Endodermal cell (in vitro differentiated cells): ENCODE data around the gene TNS3. TPM values are rescaled to one million over a fixed set of nuclear protein-coding genes. Genes with fewer than 3 reads are reported as not detected.

Experiments
- DNase-seq: peaks from one replicate; pipeline ENCODE4 v3.0.0-alpha.2; 2017
- H3K27ac ChIP-seq: 2 replicates; pipeline ENCODE4 v1.5.1; 2013; ENCODE audit warnings: mild to moderate bottlenecking, low read depth, low read length, moderate library complexity
- H3K27me3 ChIP-seq: 2 replicates; pipeline ENCODE4 v1.6.1; 2013; ENCODE audit warnings: mild to moderate bottlenecking, low read length, moderate library complexity; ENCODE audit not compliant: insufficient read depth, control insufficient read depth, poor library complexity, severe bottlenecking
- H3K36me3 ChIP-seq: 2 replicates; pipeline ENCODE4 v1.7.0; 2013; ENCODE audit warnings: mild to moderate bottlenecking, low read length, moderate library complexity; ENCODE audit not compliant: control insufficient read depth, insufficient read depth
- H3K4me1 ChIP-seq: one replicate; pipeline ENCODE4 v1.7.0; 2013; ENCODE audit warnings: low read length; ENCODE audit not compliant: control insufficient read depth, insufficient read depth
- H3K4me3 ChIP-seq: 2 replicates; pipeline ENCODE4 v1.5.1; 2013; ENCODE audit warnings: mild to moderate bottlenecking, low read length, moderate library complexity
- H3K9ac ChIP-seq: 2 replicates; pipeline ENCODE4 v1.6.1; 2013; ENCODE audit warnings: mild to moderate bottlenecking, low read length, moderate library complexity; ENCODE audit not compliant: poor library complexity, severe bottlenecking; ENCODE audit errors: extremely low read depth
- H3K9me3 ChIP-seq: 2 replicates; pipeline ENCODE4 v1.6.1; 2013; ENCODE audit warnings: mild to moderate bottlenecking, low read length, moderate library complexity; ENCODE audit not compliant: control insufficient read depth
- H3K27ac Mint-ChIP-seq: 2 replicates; pipeline ENCODE4 v1.8.0; 2020; ENCODE audit warnings: mixed read lengths
- H3K27me3 Mint-ChIP-seq: 2 replicates; pipeline ENCODE4 v1.8.0; 2021; ENCODE audit warnings: mild to moderate bottlenecking, mixed read lengths; ENCODE audit not compliant: insufficient read depth
- H3K36me3 Mint-ChIP-seq: 2 replicates; pipeline ENCODE4 v1.8.0; 2020; ENCODE audit warnings: low read depth, mixed read lengths
- H3K4me1 Mint-ChIP-seq: 2 replicates; pipeline ENCODE4 v1.8.0; 2020; ENCODE audit warnings: mixed read lengths
- H3K4me3 Mint-ChIP-seq: 2 replicates; pipeline ENCODE4 v1.8.0; 2020; ENCODE audit warnings: mild to moderate bottlenecking, moderate library complexity, mixed read lengths
- H3K9me3 Mint-ChIP-seq: 2 replicates; pipeline ENCODE4 v1.8.0; 2020; ENCODE audit warnings: mild to moderate bottlenecking, mixed read lengths
- CTCF ChIP-seq: fragments of 200-600 bp; sonication (generic); conservative IDR thresholded peaks from 2 replicates; pipeline ENCODE4 v1.5.0; 2021; ENCODE audit warnings: antibody characterized with exemption, mild to moderate bottlenecking
- WGBS, 2 experiments: methylation state at CpG; one replicate each; pipeline versions ENCODE4 v1.1.5 to v1.1.7; 2013; ENCODE audit warnings: missing lambda C conversion rate in 2 of 2, mixed read lengths in 1 of 2; ENCODE audit not compliant: insufficient coverage in 1 of 2, insufficient read length in 1 of 2; 5-methylcytosine and 5-hydroxymethylcytosine counted together
- total RNA-seq, 2 donors: library from RNA; stranded (reverse); fragmentation: NEBNext Ultra II Directional in 1 of 2; extraction: Animal tissue kit (Norgen Biotek cat#: 25700) in 1 of 2; gene quantifications; 2 replicates in 1 of 2; 3 replicates in 1 of 2; pipeline ENCODE4 v1.2.1, GENCODE V29; 2021

Gene TNS3
- total RNA-seq, 2 donors from 2014 or later, result 33.8 to 38.5 TPM

- WGBS, 2 experiments, result 94 to 95% methylated on average over 13 to 30 of the region's 30 CpGs
- Histone ChIP-seq H3K4me1 (no peaks in the 10 kb centered on the region), H3K27me3 (no peaks in the 10 kb centered on the region), H3K4me3 (no peak overlapping the region), H3K27ac (no peak overlapping the region), H3K9me3 (no peaks in the 10 kb centered on the region), H3K9ac (no peak overlapping the region), H3K36me3 (peaks cover 19% of the 10 kb centered on the region)
- no peak for DNase-seq
- Mint-ChIP-seq H3K36me3 (peaks cover 5% of the 10 kb centered on the region), H3K27ac (no peak overlapping the region), H3K4me1 (no peaks in the 10 kb centered on the region), H3K27me3 (no peaks in the 10 kb centered on the region), H3K9me3 (no peaks in the 10 kb centered on the region), H3K4me3 (no peak overlapping the region)
- no peak for TF ChIP-seq CTCF
Measured at GRCh38 chr7:47303014-47303694, 278.8 kb downstream of the TNS3 start.

- no peak overlapping the region for H3K27ac ChIP-seq
- H3K9me3 ChIP-seq, result no peaks in the 10 kb centered on the region
- 79 to 93% methylated on average over 2 to 3 of the region's 3 CpGs for WGBS, 2 experiments
- no peak overlapping the region for H3K4me3 ChIP-seq
- H3K36me3 Mint-ChIP-seq, result peaks cover 5% of the 10 kb centered on the region
- no peak overlapping the region for H3K9ac ChIP-seq
- H3K9me3 Mint-ChIP-seq, result no peaks in the 10 kb centered on the region
- peaks cover 16% of the 10 kb centered on the region for H3K36me3 ChIP-seq
- H3K4me1 ChIP-seq, result no peaks in the 10 kb centered on the region
- DNase-seq, result no peak
- no peak overlapping the region for H3K4me3 Mint-ChIP-seq
- no peaks in the 10 kb centered on the region for H3K27me3 ChIP-seq
- no peak overlapping the region for H3K27ac Mint-ChIP-seq
- H3K4me1 Mint-ChIP-seq, result no peaks in the 10 kb centered on the region
- TF ChIP-seq CTCF, result no peak
- no peaks in the 10 kb centered on the region for H3K27me3 Mint-ChIP-seq
Measured at GRCh38 chr7:47302560-47302959, 279.4 kb downstream of the TNS3 start.

- H3K4me3 ChIP-seq, result no peak overlapping the region
- no peak overlapping the region for H3K4me3 Mint-ChIP-seq
- H3K9ac ChIP-seq, result no peak overlapping the region
- H3K27me3 ChIP-seq, result no peaks in the 10 kb centered on the region
- no peaks in the 10 kb centered on the region for H3K9me3 Mint-ChIP-seq
- no peaks in the 10 kb centered on the region for H3K4me1 ChIP-seq
- no peak for TF ChIP-seq CTCF
- H3K4me1 Mint-ChIP-seq, result no peaks in the 10 kb centered on the region
- DNase-seq, result no peak
- 90 to 94% methylated on average over 8 to 10 of the region's 10 CpGs for WGBS, 2 experiments
- H3K27ac Mint-ChIP-seq, result no peak overlapping the region
- no peaks in the 10 kb centered on the region for H3K9me3 ChIP-seq
- H3K36me3 ChIP-seq, result peaks cover 16% of the 10 kb centered on the region
- H3K27me3 Mint-ChIP-seq, result no peaks in the 10 kb centered on the region
- H3K27ac ChIP-seq, result no peak overlapping the region
- peaks cover 5% of the 10 kb centered on the region for H3K36me3 Mint-ChIP-seq
Measured at GRCh38 chr7:47301657-47302295, 280.1 kb downstream of the TNS3 start.
